HEK293 (cell line): ENCODE data around the gene FLNC.

Source experiments
- ZNF302 ChIP-seq: fragments of 450-650 bp; formaldehyde crosslinking; IDR thresholded peaks from 2 replicates; pipeline ENCODE4 v1.5.1; 2016; ENCODE audit warnings: missing biosample characterization, missing genetic modification characterization, low read depth
- ZNF311 ChIP-seq: fragments of 450-650 bp; formaldehyde crosslinking; IDR thresholded peaks from 2 replicates; pipeline ENCODE4 v1.5.1; 2017; ENCODE audit warnings: missing biosample characterization, missing genetic modification characterization, borderline replicate concordance

DNA sequence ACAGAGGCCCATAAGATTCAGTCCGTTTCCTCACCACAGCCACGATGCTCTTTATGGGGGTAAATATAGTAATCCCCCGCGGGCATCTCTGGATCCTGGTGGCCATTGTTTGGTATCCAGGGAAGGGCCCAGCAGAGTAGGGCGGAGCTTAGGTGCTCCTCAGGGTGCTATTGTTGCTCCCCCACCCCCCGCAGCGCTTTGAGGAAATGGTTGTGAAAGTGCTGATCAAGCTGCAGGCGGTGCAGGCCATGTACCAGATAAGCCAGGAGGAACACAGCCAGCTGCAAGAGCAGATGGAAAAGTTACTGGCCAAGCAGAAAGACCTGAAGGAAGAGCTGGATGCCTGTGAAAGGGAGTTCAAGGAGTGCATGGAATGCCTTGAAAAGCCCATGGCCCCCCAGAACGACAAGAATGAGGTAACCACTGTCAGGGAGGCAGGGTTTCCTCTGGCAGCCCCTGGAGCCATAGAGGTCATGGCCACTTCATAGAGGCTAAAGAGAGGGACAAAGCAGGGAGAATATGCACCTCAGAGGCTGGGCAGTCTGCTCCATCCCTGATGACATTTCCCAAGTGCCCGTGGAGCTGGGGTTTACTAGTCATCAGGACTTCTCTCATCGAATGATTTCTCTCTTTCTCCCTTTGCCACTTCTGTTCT, 17.6 kb upstream of the FLNC start:
- no peak for TF ChIP-seq ZNF311 (tag by site-specific recombination)
- no peak for TF ChIP-seq ZNF302 (tag by site-specific recombination)
